ENCODE measurements around the gene TAGLN2. TPM values are rescaled to one million over a fixed set of nuclear protein-coding genes. Genes with fewer than 3 reads are reported as not detected.

The TAGLN2 gene
- total RNA-seq, 1 donor from 2014 or later = 3.9 TPM

DNA sequence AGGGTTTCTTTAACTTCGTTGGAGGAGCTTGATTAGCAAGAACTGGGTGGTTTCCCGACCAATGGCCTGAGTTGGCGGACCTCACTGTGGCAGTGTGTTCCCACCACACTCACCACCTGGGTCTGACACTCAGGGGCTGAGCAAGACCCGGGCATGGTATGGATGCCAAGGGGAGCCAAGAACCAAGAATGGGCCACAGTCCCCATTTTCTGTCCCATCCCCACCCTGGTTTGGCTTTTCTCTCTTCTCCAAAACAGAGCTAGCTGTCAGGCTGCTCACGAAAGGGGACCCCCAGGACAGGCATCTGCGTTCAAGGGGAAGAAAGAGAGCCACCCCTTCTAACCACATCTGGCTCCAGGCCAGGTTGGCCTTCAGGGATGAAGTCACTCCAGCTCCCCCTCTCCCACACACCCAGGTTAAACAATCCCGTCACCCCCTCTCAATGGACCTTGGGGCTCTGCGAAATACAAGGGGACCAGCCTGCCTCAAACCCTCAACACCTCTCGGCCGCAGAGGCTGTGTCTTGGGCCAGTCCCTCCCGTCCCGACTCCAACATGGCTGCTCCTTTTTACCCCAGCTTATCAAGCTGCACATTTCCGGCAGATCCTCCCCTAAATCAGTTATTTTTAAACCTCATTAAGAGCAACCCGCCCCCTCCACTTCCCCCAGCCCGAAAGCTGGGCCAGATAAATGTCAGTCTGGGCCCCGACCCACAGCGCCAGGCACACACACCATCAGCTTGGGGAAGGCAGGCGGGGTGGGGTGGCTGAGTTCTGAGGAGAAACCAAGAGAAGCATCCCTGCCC is 3.4 kb downstream of the TAGLN2 start:
- H3K9ac ChIP-seq = no peak overlapping the region
- Mint-ChIP-seq H3K4me1 (peaks cover 39% of the 10 kb centered on the region), H3K36me3 (peaks cover 8% of the 10 kb centered on the region), H3K9me3 (no peaks in the 10 kb centered on the region), H3K27me3 (ENCODE audit: insufficient read depth, low read depth) (peaks cover 8% of the 10 kb centered on the region), H3K27ac (no peak overlapping the region), H3K4me3 (no peak overlapping the region)
- H3K4me3 ChIP-seq = no peak overlapping the region
- H2AFZ ChIP-seq (replicated peaks) = no peak overlapping the region
- TF ChIP-seq EZH2 (IDR thresholded peaks at IDR 0.05) (no peak), EZH2phosphoT487 (IDR thresholded peaks at IDR 0.05) (no peak)
- TF ChIP-seq, protein P1, sequence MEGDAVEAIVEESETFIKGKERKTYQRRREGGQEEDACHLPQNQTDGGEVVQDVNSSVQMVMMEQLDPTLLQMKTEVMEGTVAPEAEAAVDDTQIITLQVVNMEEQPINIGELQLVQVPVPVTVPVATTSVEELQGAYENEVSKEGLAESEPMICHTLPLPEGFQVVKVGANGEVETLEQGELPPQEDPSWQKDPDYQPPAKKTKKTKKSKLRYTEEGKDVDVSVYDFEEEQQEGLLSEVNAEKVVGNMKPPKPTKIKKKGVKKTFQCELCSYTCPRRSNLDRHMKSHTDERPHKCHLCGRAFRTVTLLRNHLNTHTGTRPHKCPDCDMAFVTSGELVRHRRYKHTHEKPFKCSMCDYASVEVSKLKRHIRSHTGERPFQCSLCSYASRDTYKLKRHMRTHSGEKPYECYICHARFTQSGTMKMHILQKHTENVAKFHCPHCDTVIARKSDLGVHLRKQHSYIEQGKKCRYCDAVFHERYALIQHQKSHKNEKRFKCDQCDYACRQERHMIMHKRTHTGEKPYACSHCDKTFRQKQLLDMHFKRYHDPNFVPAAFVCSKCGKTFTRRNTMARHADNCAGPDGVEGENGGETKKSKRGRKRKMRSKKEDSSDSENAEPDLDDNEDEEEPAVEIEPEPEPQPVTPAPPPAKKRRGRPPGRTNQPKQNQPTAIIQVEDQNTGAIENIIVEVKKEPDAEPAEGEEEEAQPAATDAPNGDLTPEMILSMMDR (IDR thresholded peaks at IDR 0.05) = no peak
- no peak overlapping the region for H3K27ac ChIP-seq
- peaks cover 28% of the 10 kb centered on the region for H3K27me3 ChIP-seq
- H3F3A ChIP-seq (ENCODE audit: low read depth) = peaks cover 7% of the 10 kb centered on the region
- no peaks in the 10 kb centered on the region for H3K79me2 ChIP-seq (ENCODE audit: low read depth)
- no peak for DNase-seq (ENCODE audit: low spot score)
- H3K9me3 ChIP-seq (ENCODE audit: low read depth) = no peaks in the 10 kb centered on the region
- peaks cover 26% of the 10 kb centered on the region for H3K4me1 ChIP-seq
- H3K36me3 ChIP-seq = no peaks in the 10 kb centered on the region
- no peak overlapping the region for H3K4me2 ChIP-seq
- no peaks in the 10 kb centered on the region for H4K20me1 ChIP-seq (ENCODE audit: low read depth)

DNA sequence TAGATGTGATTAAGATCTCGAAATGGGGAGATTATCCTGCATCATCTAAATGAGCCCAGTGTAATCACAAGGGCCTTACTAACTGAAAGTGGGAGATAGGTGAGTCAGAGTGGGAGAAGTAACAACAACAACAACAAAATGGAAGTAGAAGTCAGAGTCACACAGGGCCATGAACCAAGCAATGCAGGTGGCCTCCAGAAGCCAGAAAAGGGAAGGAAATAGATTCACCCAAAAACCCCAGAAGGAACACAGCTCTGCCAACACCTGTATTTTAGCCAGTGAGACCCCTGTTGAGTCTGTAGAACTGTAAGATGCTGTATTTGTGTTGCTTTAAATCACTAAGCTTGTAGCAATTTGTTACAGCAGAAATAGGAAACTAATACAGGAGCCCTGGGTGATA is 4.1 kb downstream of the TAGLN2 start:
- Histone ChIP-seq H3K4me3 (no peak overlapping the region), H3K27ac (no peak overlapping the region), H3K79me2 (ENCODE audit: low read depth) (no peaks in the 10 kb centered on the region), H3K36me3 (no peaks in the 10 kb centered on the region), H3K4me2 (no peak overlapping the region), H2AFZ (replicated peaks) (no peak overlapping the region), H3K27me3 (peaks cover 25% of the 10 kb centered on the region), H3K9me3 (ENCODE audit: low read depth) (no peaks in the 10 kb centered on the region), H3K4me1 (peaks cover 33% of the 10 kb centered on the region), H4K20me1 (ENCODE audit: low read depth) (no peaks in the 10 kb centered on the region), H3K9ac (no peak overlapping the region), H3F3A (ENCODE audit: low read depth) (peaks cover 14% of the 10 kb centered on the region)
- Mint-ChIP-seq H3K4me3 (no peak overlapping the region), H3K9me3 (no peaks in the 10 kb centered on the region), H3K4me1 (peaks cover 39% of the 10 kb centered on the region), H3K36me3 (peaks cover 4% of the 10 kb centered on the region), H3K27me3 (ENCODE audit: insufficient read depth, low read depth) (peaks cover 9% of the 10 kb centered on the region), H3K27ac (no peak overlapping the region)
- no peak for DNase-seq (ENCODE audit: low spot score)
- TF ChIP-seq EZH2phosphoT487 (IDR thresholded peaks at IDR 0.05) (no peak), EZH2 (IDR thresholded peaks at IDR 0.05) (no peak)
- TF ChIP-seq, protein P1 (IDR thresholded peaks at IDR 0.05) = no peak

DNA sequence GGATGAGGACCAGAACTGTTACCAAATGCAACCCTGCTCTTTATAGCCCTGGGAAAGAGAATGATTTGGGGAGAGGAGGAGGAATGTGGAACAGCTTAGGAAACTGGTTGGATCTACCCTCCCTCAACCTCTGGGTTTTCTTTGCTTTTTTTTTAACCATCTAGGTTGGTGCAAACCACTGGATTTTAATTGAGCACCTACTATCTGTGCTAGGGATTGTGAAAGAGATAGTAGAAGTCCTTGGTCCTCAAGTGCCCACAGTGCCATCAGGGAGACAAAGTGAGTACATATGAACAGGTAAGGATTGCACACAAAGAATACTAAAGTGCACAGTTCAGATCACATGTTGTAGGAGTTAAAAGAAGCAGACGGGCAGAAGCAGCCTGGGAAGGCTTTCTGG is 4.7 kb downstream of the TAGLN2 start:
- DNase-seq (ENCODE audit: low spot score) = no peak
- no peak for TF ChIP-seq EZH2phosphoT487 (IDR thresholded peaks at IDR 0.05)
- TF ChIP-seq, protein P1 (IDR thresholded peaks at IDR 0.05) = no peak
- TF ChIP-seq EZH2 (IDR thresholded peaks at IDR 0.05) = no peak
- H2AFZ ChIP-seq (replicated peaks) = no peak overlapping the region
- H3K4me1 ChIP-seq = peaks cover 36% of the 10 kb centered on the region
- no peak overlapping the region for H3K27ac ChIP-seq
- Mint-ChIP-seq H3K27me3 (ENCODE audit: insufficient read depth, low read depth) (peaks cover 8% of the 10 kb centered on the region), H3K36me3 (peaks cover 4% of the 10 kb centered on the region), H3K4me1 (peaks cover 39% of the 10 kb centered on the region), H3K9me3 (no peaks in the 10 kb centered on the region), H3K4me3 (no peak overlapping the region), H3K27ac (no peak overlapping the region)
- H3K9me3 ChIP-seq (ENCODE audit: low read depth) = no peaks in the 10 kb centered on the region
- no peaks in the 10 kb centered on the region for H3K36me3 ChIP-seq
- no peaks in the 10 kb centered on the region for H4K20me1 ChIP-seq (ENCODE audit: low read depth)
- H3K9ac ChIP-seq = no peak overlapping the region
- peaks cover 20% of the 10 kb centered on the region for H3F3A ChIP-seq (ENCODE audit: low read depth)
- no peaks in the 10 kb centered on the region for H3K79me2 ChIP-seq (ENCODE audit: low read depth)
- H3K4me3 ChIP-seq = no peak overlapping the region
- peaks cover 24% of the 10 kb centered on the region for H3K27me3 ChIP-seq
- H3K4me2 ChIP-seq = no peak overlapping the region
